CD14-positive monocyte (primary cell): ENCODE data around the gene ZMYM3. TPM values are rescaled to one million over a fixed set of nuclear protein-coding genes. Genes with fewer than 3 reads are reported as not detected.

Source experiments
- DNase-seq, 3 donors: peaks; one replicate each; pipeline ENCODE4 v3.0.0-alpha.2; 2011 to 2022
- H2AFZ ChIP-seq: 2 replicates; pipeline ENCODE4 v1.6.0; 2012; ENCODE audit warnings: mild to moderate bottlenecking, low read depth, low read length, inconsistent platforms; ENCODE audit not compliant: insufficient read depth, poor library complexity, severe bottlenecking
- H3K27ac ChIP-seq, 2 donors: 1 replicate in 1 of 2; 2 replicates in 1 of 2; pipeline ENCODE4 v1.5.1; 2012 to 2013; ENCODE audit warnings: low read length in 2 of 2, control low read depth in 1 of 2, inconsistent platforms in 1 of 2, low read depth in 1 of 2, mild to moderate bottlenecking in 1 of 2
- H3K27me3 ChIP-seq, 2 donors: one replicate each; pipeline versions ENCODE4 v1.6.0 to v1.6.1; 2011 to 2013; ENCODE audit warnings: low read length in 2 of 2; ENCODE audit not compliant: control insufficient read depth in 2 of 2, insufficient read depth in 2 of 2
- H3K36me3 ChIP-seq, 2 donors: replicated peaks in 1 of 2; 1 replicate in 1 of 2; 2 replicates in 1 of 2; pipeline versions ENCODE4 v1.5.1 to v1.6.1; 2012 to 2013; ENCODE audit warnings: low read length in 2 of 2, control low read depth in 1 of 2, inconsistent platforms in 1 of 2, mild to moderate bottlenecking in 1 of 2; ENCODE audit not compliant: insufficient read depth in 2 of 2, control insufficient read depth in 1 of 2
- H3K4me1 ChIP-seq, 2 donors: 1 replicate in 1 of 2; 2 replicates in 1 of 2; pipeline versions ENCODE4 v1.5.1 to v1.6.1; 2012 to 2013; ENCODE audit warnings: low read length in 2 of 2, control low read depth in 1 of 2, inconsistent platforms in 1 of 2, mild to moderate bottlenecking in 1 of 2, moderate library complexity in 1 of 2; ENCODE audit not compliant: insufficient read depth in 2 of 2, control insufficient read depth in 1 of 2
- H3K4me2 ChIP-seq: replicated peaks from 2 replicates; pipeline ENCODE3; 2012; ENCODE audit warnings: low read length, moderate library complexity, mild to moderate bottlenecking; ENCODE audit not compliant: poor library complexity, severe bottlenecking; ENCODE audit errors: extremely low read depth
- H3K4me3 ChIP-seq, 3 experiments: fragments of 200-600 bp in 1 of 3; sonication (generic) in 1 of 3; replicated peaks in 1 of 3; 1 replicate in 2 of 3; 2 replicates in 1 of 3; pipeline ENCODE4 v1.5.1; 2011 to 2013; ENCODE audit warnings: low read length in 3 of 3, mild to moderate bottlenecking in 3 of 3, control low read depth in 2 of 3, low read depth in 2 of 3, inconsistent platforms in 1 of 3, moderate library complexity in 1 of 3
- H3K79me2 ChIP-seq: 2 replicates; pipeline ENCODE4 v1.6.0; 2012; ENCODE audit warnings: mild to moderate bottlenecking, control low read depth, inconsistent platforms, low read length, moderate library complexity; ENCODE audit not compliant: insufficient read depth
- H3K9ac ChIP-seq: 2 replicates; pipeline ENCODE4 v1.6.0; 2017; ENCODE audit warnings: low read length, mild to moderate bottlenecking; ENCODE audit not compliant: insufficient read depth, poor library complexity, severe bottlenecking
- H3K9me3 ChIP-seq, 2 donors: replicated peaks in 1 of 2; 1 replicate in 1 of 2; 2 replicates in 1 of 2; pipeline versions ENCODE4 v1.5.1 to v1.6.1; 2012 to 2013; ENCODE audit warnings: low read length in 2 of 2, control low read depth in 1 of 2; ENCODE audit not compliant: control insufficient read depth in 1 of 2, insufficient read depth in 1 of 2
- H4K20me1 ChIP-seq: 2 replicates; pipeline ENCODE4 v1.6.0; 2012; ENCODE audit warnings: mild to moderate bottlenecking, low read length, control low read depth, moderate library complexity; ENCODE audit not compliant: insufficient read depth
- H3K27ac Mint-ChIP-seq, 7 donors: one replicate each; pipeline ENCODE4 v1.8.0; 2020; ENCODE audit warnings: mild to moderate bottlenecking in 7 of 7, mixed read lengths in 7 of 7, moderate library complexity in 6 of 7, inconsistent platforms in 2 of 7
- H3K27me3 Mint-ChIP-seq, 3 donors: one replicate each; pipeline ENCODE4 v1.8.0; 2021 to 2022; ENCODE audit warnings: low read depth in 3 of 3, mild to moderate bottlenecking in 3 of 3, mixed read lengths in 3 of 3, moderate library complexity in 3 of 3, inconsistent platforms in 1 of 3
- H3K36me3 Mint-ChIP-seq, 2 donors: one replicate each; pipeline ENCODE4 v1.8.0; 2020; ENCODE audit warnings: mixed read lengths in 2 of 2, inconsistent platforms in 1 of 2, mild to moderate bottlenecking in 1 of 2
- H3K4me1 Mint-ChIP-seq: one replicate; pipeline ENCODE4 v1.8.0; 2020; ENCODE audit warnings: mild to moderate bottlenecking, mixed read lengths
- H3K4me3 Mint-ChIP-seq, 2 donors: one replicate each; pipeline ENCODE4 v1.8.0; 2020; ENCODE audit warnings: mild to moderate bottlenecking in 2 of 2, mixed read lengths in 2 of 2, moderate library complexity in 1 of 2
- H3K9me3 Mint-ChIP-seq, 7 donors: one replicate each; pipeline ENCODE4 v1.8.0; 2020 to 2022; ENCODE audit warnings: mixed read lengths in 7 of 7, mild to moderate bottlenecking in 6 of 7, moderate library complexity in 6 of 7, inconsistent platforms in 2 of 7
- CTCF ChIP-seq: fragments of 200-600 bp; IDR thresholded peaks from one replicate; pipeline ENCODE4 v1.8.0; 2022; ENCODE audit warnings: antibody characterized with exemption, mild to moderate bottlenecking
- WGBS: methylation state at CpG from one replicate; pipeline ENCODE4 v1.1.5; 2013; ENCODE audit warnings: missing lambda C conversion rate; ENCODE audit not compliant: insufficient coverage; 5-methylcytosine and 5-hydroxymethylcytosine counted together
- intact Hi-C, 2 donors: fragments of 100-400 bp; cut with micrococcal nuclease; formaldehyde crosslinking; loops; one replicate each; pipeline versions ENCODE4 v1.15.0 to v1.15.1; 2023
- polyA plus RNA-seq, 3 donors: library from polyadenylated mRNA; depleted of rRNA in 1 of 3; unstranded in 2 of 3; stranded (reverse) in 1 of 3; fragments of 300-500 nt in 2 of 3; fragments of >200 nt in 1 of 3; fragmentation: Illumina TruSeq in 2 of 3; gene quantifications; 1 replicate in 2 of 3; 2 replicates in 1 of 3; pipeline ENCODE4 v1.2.3, GENCODE V29; 2012 to 2021

The ZMYM3 gene
- polyA plus RNA-seq, 3 donors: 3.9 to 13.2 (median 4.8) TPM

GRCh38 chrX:71236836-71237235 is 17.1 kb downstream of the ZMYM3 start:
- H3K36me3 Mint-ChIP-seq: peaks cover 23 to 24% of the 10 kb centered on the region in 2 donors

GRCh38 chrX:71235482-71235881 is 18.5 kb downstream of the ZMYM3 start:
- peaks cover 0 to 2% (median 0%) of the 10 kb centered on the region in 3 donors for H3K27me3 Mint-ChIP-seq
- H3K9me3 Mint-ChIP-seq: peaks cover 0 to 5% (median 0%) of the 10 kb centered on the region in 7 donors
- H3K27ac ChIP-seq: no peak overlapping the region
- peaks cover 2 to 8% of the 10 kb centered on the region in 2 donors for H3K36me3 ChIP-seq
- no peak for DNase-seq
- no peak overlapping the region for H3K4me2 ChIP-seq
- H3K9ac ChIP-seq: no peak overlapping the region
- H3K4me3 Mint-ChIP-seq: no peak overlapping the region
- peaks cover 12% of the 10 kb centered on the region in 2 donors for H3K36me3 Mint-ChIP-seq
- H3K9me3 ChIP-seq: no peaks in the 10 kb centered on the region
- H3K79me2 ChIP-seq: no peaks in the 10 kb centered on the region
- H3K4me3 ChIP-seq: no peak overlapping the region
- intact Hi-C loops: no loop called here
- peak overlapping the region in 2 of 7 donors; percentile 19 to 81 for H3K27ac Mint-ChIP-seq
- no peak overlapping the region for H2AFZ ChIP-seq
- peaks cover 4 to 6% of the 10 kb centered on the region in 2 donors for H3K4me1 ChIP-seq
- no peaks in the 10 kb centered on the region for H3K27me3 ChIP-seq
- TF ChIP-seq CTCF: no peak
- H3K4me1 Mint-ChIP-seq: peaks cover 14% of the 10 kb centered on the region
- WGBS: 95% methylated on average over 2 of the region's 3 CpGs
- H4K20me1 ChIP-seq: no peaks in the 10 kb centered on the region

More at GRCh38 chrX:71236836-71237235, 17.1 kb downstream of the ZMYM3 start:
- peaks cover 16% of the 10 kb centered on the region for H3K4me1 Mint-ChIP-seq
- no CpG with 5 or more reads among the region's 1 CpG for whole genome bisulfite sequencing
- H3K9me3 Mint-ChIP-seq: peaks cover 0 to 5% (median 0%) of the 10 kb centered on the region in 7 donors
- no peak overlapping the region for H3K4me3 ChIP-seq
- peaks cover 6 to 7% of the 10 kb centered on the region in 2 donors for H3K4me1 ChIP-seq
- no peak overlapping the region for H3K9ac ChIP-seq
- no peak for TF ChIP-seq CTCF
- no peak overlapping the region for H3K4me3 Mint-ChIP-seq
- no peaks in the 10 kb centered on the region for H4K20me1 ChIP-seq
- H3K27ac ChIP-seq: no peak overlapping the region
- H3K9me3 ChIP-seq: no peaks in the 10 kb centered on the region
- peak overlapping the region in 1 of 7 donors; percentile 1 for H3K27ac Mint-ChIP-seq
- H3K4me2 ChIP-seq: no peak overlapping the region
- intact Hi-C loops: no loop called here
- H3K36me3 ChIP-seq: peaks cover 15 to 22% of the 10 kb centered on the region in 2 donors
- no peak overlapping the region for H2AFZ ChIP-seq
- no peak for DNase-seq
- H3K79me2 ChIP-seq: no peaks in the 10 kb centered on the region
- peaks cover 0 to 2% (median 0%) of the 10 kb centered on the region in 3 donors for H3K27me3 Mint-ChIP-seq
- no peaks in the 10 kb centered on the region for H3K27me3 ChIP-seq
